ENCODE data around the gene ENPP3.

DNA sequence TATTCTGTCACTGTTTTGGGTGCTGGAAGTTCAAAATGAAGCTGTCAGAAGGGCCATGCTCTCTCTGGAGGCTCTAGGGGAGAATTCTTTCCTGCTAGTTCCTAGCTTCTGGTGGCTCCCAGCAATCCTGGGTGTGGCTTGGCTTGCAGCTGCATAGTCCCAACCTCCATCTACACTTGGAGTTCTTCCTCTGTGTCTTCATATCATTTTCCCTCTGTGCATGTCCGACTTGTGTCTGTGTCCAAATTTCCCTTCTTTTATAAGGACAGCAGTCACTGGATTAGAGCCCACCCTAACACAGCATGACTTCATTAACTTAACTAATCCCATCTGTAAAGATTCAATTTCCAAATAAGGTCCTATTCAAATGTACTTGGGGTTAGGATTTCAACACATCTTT lies 147.5 kb downstream of the ENPP3 start:
- TF ChIP-seq, protein P1, sequence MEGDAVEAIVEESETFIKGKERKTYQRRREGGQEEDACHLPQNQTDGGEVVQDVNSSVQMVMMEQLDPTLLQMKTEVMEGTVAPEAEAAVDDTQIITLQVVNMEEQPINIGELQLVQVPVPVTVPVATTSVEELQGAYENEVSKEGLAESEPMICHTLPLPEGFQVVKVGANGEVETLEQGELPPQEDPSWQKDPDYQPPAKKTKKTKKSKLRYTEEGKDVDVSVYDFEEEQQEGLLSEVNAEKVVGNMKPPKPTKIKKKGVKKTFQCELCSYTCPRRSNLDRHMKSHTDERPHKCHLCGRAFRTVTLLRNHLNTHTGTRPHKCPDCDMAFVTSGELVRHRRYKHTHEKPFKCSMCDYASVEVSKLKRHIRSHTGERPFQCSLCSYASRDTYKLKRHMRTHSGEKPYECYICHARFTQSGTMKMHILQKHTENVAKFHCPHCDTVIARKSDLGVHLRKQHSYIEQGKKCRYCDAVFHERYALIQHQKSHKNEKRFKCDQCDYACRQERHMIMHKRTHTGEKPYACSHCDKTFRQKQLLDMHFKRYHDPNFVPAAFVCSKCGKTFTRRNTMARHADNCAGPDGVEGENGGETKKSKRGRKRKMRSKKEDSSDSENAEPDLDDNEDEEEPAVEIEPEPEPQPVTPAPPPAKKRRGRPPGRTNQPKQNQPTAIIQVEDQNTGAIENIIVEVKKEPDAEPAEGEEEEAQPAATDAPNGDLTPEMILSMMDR (IDR thresholded peaks at IDR 0.05; ENCODE audit: low read depth, low read length, poor library complexity, severe bottlenecking): no peak
- no peak for TF ChIP-seq EZH2phosphoT487 (IDR thresholded peaks at IDR 0.05; ENCODE audit: borderline replicate concordance, low read length)
